HL-60 (cell line): Measurements from ENCODE around the gene ITGB1BP2.
"Not testable (repeated sequence)": the region's sequence is repeated elsewhere in the genome, so short reads cannot be mapped to it uniquely, and the experiment has no call there.

Source experiments
- DNase-seq, 2 experiments: peaks; one replicate each; pipeline ENCODE4 v3.0.0-alpha.2; 2010 to 2020; ENCODE audit warnings: low read depth in 1 of 2, low spot score in 1 of 2
- H3K27ac ChIP-seq: fragments of 250-450 bp; sonication (Bioruptor Pico); replicated peaks from 2 replicates; pipeline ENCODE4 v1.5.1; 2020; ENCODE audit warnings: mild to moderate bottlenecking, moderate library complexity
- H3K27me3 ChIP-seq: fragments of 250-450 bp; sonication (Bioruptor Pico); 2 replicates; pipeline ENCODE4 v1.5.1; 2021; ENCODE audit warnings: mild to moderate bottlenecking, moderate library complexity; ENCODE audit not compliant: insufficient read depth, poor library complexity, severe bottlenecking
- H3K4me3 ChIP-seq: replicated peaks from 2 replicates; pipeline ENCODE4 v1.5.1; 2011; ENCODE audit warnings: mild to moderate bottlenecking, control low read depth, low read length; ENCODE audit not compliant: insufficient read depth
- CTCF ChIP-seq: IDR thresholded peaks from one replicate; pipeline ENCODE4 v1.5.1; 2011; ENCODE audit warnings: low read length, control low read depth, inconsistent platforms; ENCODE audit not compliant: insufficient read depth
- GABPA ChIP-seq: IDR thresholded peaks from 2 replicates; pipeline ENCODE4 v1.6.1; 2012; ENCODE audit warnings: low read depth
- POLR2AphosphoS5 ChIP-seq: IDR thresholded peaks from 2 replicates; pipeline ENCODE4 v1.6.1; 2012; ENCODE audit warnings: low read depth
- REST ChIP-seq: IDR thresholded peaks from 2 replicates; pipeline ENCODE4 v1.6.1; 2012; ENCODE audit warnings: low read depth; ENCODE audit not compliant: insufficient replicate concordance
- SPI1 ChIP-seq: IDR thresholded peaks from 2 replicates; pipeline ENCODE4 v1.6.1; 2012; ENCODE audit warnings: low read depth, mild to moderate bottlenecking, borderline replicate concordance

The ITGB1BP2 gene

GRCh38 chrX:71254092-71254963, 47.2 kb upstream of the ITGB1BP2 start, which contains the start of gene ZMYM3:
TSS of gene ZMYM3 (minus strand) at chrX:71254140. CDS start at chrX:71253255, 885 bp downstream.
- peak in 1 of 2 experiments; percentile 85 for DNase-seq
- no peaks in the 10 kb centered on the region for H3K27me3 ChIP-seq

GRCh38 chrX:71256051-71256450, 45.5 kb upstream of the ITGB1BP2 start:
- no peak overlapping the region for H3K4me3 ChIP-seq
- no peak overlapping the region for H3K27ac ChIP-seq
- no peaks in the 10 kb centered on the region for H3K27me3 ChIP-seq
- DNase-seq, result no peak
- TF ChIP-seq REST (no peak), POLR2AphosphoS5 (no peak), GABPA (no peak), CTCF (no peak), SPI1 (no peak)

More at GRCh38 chrX:71254092-71254963, 47.2 kb upstream of the ITGB1BP2 start, which contains the start of gene ZMYM3:
- TF ChIP-seq REST (no peak), CTCF (no peak), SPI1 (no peak)
- Histone ChIP-seq H3K4me3 (peak within 1 kb of the TSS; percentile 53), H3K27ac (peak within 1 kb of the TSS; percentile 88)

- DNase-seq, result no peak
- no peak for TF ChIP-seq POLR2AphosphoS5
- no peak for TF ChIP-seq SPI1
- TF ChIP-seq CTCF, result no peak
- no peak for TF ChIP-seq GABPA
- TF ChIP-seq REST, result no peak
Measured at GRCh38 chrX:71256856-71257255, 44.7 kb upstream of the ITGB1BP2 start.

GRCh38 chrX:71268624-71269023, 32.9 kb upstream of the ITGB1BP2 start:
- DNase-seq, H3K4me3 ChIP-seq, H3K27ac ChIP-seq, H3K27me3 ChIP-seq: not testable (repeated sequence)

More at GRCh38 chrX:71256856-71257255, 44.7 kb upstream of the ITGB1BP2 start:
- no peaks in the 10 kb centered on the region for H3K27me3 ChIP-seq
- no peak overlapping the region for H3K4me3 ChIP-seq
- H3K27ac ChIP-seq, result no peak overlapping the region
